ENCODE measurements around the gene GIT1. TPM values are rescaled to one million over a fixed set of nuclear protein-coding genes. Genes with fewer than 3 reads are reported as not detected.
A peak's percentile ranks its signal among the peaks of the same experiment; 100 is the strongest.

The GIT1 gene
- total and polyA plus RNA-seq, 2 of the 13 experiments (the other 11 are each of a cell fraction or from before 2014, with no cell fraction given): 14.2 to 30.8 TPM

GRCh38 chr17:29555840-29556239 is 33.6 kb downstream of the GIT1 start (continued):
- TF ChIP-seq ZBTB43 (CRISPR knock-in tag; conservative IDR thresholded peaks at IDR 0.05) (no peak), TFAP4 (IDR thresholded peaks at IDR 0.05; ENCODE audit: borderline replicate concordance, low read depth) (no peak), ZNF34 (CRISPR knock-in tag; IDR thresholded peaks at IDR 0.05; ENCODE audit: borderline replicate concordance) (no peak), DMAP1 (CRISPR knock-in tag; IDR thresholded peaks at IDR 0.05) (no peak), ZBTB10 (CRISPR knock-in tag; IDR thresholded peaks at IDR 0.05; ENCODE audit: borderline replicate concordance) (no peak), EP300 (IDR thresholded peaks at IDR 0.05; ENCODE audit: low read depth in 2 of 2, low read length in 2 of 2) (0 out of 4 replicates have a peak, but pooled peaks of 1 of the 2 experiments have one; percentile 14), EP300 (CRISPR knock-in tag; IDR thresholded peaks at IDR 0.05; ENCODE audit: borderline replicate concordance) (no peak), SNRNP70 (IDR thresholded peaks at IDR 0.05; ENCODE audit: low read depth, low read length) (no peak), ZNF513 (CRISPR knock-in tag; conservative IDR thresholded peaks at IDR 0.05) (no peak), E2F1 (CRISPR knock-in tag; IDR thresholded peaks at IDR 0.05) (no peak), ZNF17 (CRISPR knock-in tag; IDR thresholded peaks at IDR 0.05) (no peak), ISL2 (CRISPR knock-in tag; IDR thresholded peaks at IDR 0.05) (0 out of 2 replicates have a peak, but pooled peaks have one; percentile 20), CENPX (CRISPR knock-in tag; IDR thresholded peaks at IDR 0.05) (no peak), ZNF232 (CRISPR knock-in tag; IDR thresholded peaks at IDR 0.05; ENCODE audit: borderline replicate concordance) (no peak), FOSL1 (CRISPR knock-in tag; IDR thresholded peaks at IDR 0.05; ENCODE audit: borderline replicate concordance) (no peak), PAWR (CRISPR knock-in tag; IDR thresholded peaks at IDR 0.05; ENCODE audit: borderline replicate concordance) (no peak)
- TF ChIP-seq, protein P1, sequence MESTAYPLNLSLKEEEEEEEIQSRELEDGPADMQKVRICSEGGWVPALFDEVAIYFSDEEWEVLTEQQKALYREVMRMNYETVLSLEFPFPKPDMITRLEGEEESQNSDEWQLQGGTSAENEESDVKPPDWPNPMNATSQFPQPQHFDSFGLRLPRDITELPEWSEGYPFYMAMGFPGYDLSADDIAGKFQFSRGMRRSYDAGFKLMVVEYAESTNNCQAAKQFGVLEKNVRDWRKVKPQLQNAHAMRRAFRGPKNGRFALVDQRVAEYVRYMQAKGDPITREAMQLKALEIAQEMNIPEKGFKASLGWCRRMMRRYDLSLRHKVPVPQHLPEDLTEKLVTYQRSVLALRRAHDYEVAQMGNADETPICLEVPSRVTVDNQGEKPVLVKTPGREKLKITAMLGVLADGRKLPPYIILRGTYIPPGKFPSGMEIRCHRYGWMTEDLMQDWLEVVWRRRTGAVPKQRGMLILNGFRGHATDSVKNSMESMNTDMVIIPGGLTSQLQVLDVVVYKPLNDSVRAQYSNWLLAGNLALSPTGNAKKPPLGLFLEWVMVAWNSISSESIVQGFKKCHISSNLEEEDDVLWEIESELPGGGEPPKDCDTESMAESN (CRISPR knock-in tag; conservative IDR thresholded peaks at IDR 0.05): no peak
